ENCODE measurements around the gene PTN. TPM values are rescaled to one million over a fixed set of nuclear protein-coding genes. Genes with fewer than 3 reads are reported as not detected.

Gene PTN
- total and polyA plus RNA-seq, 10 of the 15 experiments (the other 5 are each of a cell fraction or from before 2014, with no cell fraction given), result 0.09 to 1.2 (median 0.13) TPM; not detected in 7

- FAIRE-seq (no peak), DNase-seq (ENCODE audit: low read depth, low spot score) (no peak), ATAC-seq (no peak)
- H4K20me1 ChIP-seq (ENCODE audit: control insufficient read depth, insufficient read depth), result no peaks in the 10 kb centered on the region
- intact Hi-C loops (cut with micrococcal nuclease; ENCODE audit: unreplicated experiment), result no loop called here
- in situ Hi-C loops (cut with MboI), result no loop called here
- ChIA-PET CTCF (interaction anchor here (0.7 kb wide), 1 partner anchor 54 kb away, joined by 3 read pairs; no protein-coding TSS in a partner anchor), SMC1A (ENCODE audit: uncharacterized antibody, unreplicated experiment) (interaction anchor here (0.7 kb wide), 1 partner anchor 9 kb away, joined by 3 read pairs; no protein-coding TSS in a partner anchor), RAD21 (ENCODE audit: unreplicated experiment) (no interaction called here), POLR2A (interaction anchor here (0.7 kb wide), 1 partner anchor 529 kb away, joined by 4 read pairs; no protein-coding TSS in a partner anchor)
- no peaks in the 10 kb centered on the region for H3K27me3 ChIP-seq (replicated peaks in 1 of 2; ENCODE audit: control insufficient read depth in 2 of 2, insufficient read depth in 2 of 2, low read length in 1 of 2)
- H3K4me1 ChIP-seq (ENCODE audit: control insufficient read depth, insufficient read depth, low read length), result no peaks in the 10 kb centered on the region
- no peak for TF ChIP-seq ZNF274 (IDR thresholded peaks at IDR 0.05; ENCODE audit: insufficient read depth, insufficient read length)
- TF ChIP-seq HDAC2 (IDR thresholded peaks at IDR 0.05), result no peak
- TF ChIP-seq, protein P1, sequence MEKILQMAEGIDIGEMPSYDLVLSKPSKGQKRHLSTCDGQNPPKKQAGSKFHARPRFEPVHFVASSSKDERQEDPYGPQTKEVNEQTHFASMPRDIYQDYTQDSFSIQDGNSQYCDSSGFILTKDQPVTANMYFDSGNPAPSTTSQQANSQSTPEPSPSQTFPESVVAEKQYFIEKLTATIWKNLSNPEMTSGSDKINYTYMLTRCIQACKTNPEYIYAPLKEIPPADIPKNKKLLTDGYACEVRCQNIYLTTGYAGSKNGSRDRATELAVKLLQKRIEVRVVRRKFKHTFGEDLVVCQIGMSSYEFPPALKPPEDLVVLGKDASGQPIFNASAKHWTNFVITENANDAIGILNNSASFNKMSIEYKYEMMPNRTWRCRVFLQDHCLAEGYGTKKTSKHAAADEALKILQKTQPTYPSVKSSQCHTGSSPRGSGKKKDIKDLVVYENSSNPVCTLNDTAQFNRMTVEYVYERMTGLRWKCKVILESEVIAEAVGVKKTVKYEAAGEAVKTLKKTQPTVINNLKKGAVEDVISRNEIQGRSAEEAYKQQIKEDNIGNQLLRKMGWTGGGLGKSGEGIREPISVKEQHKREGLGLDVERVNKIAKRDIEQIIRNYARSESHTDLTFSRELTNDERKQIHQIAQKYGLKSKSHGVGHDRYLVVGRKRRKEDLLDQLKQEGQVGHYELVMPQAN (conservative IDR thresholded peaks at IDR 0.05), result no peak
- TF ChIP-seq NFYB (IDR thresholded peaks at IDR 0.05; ENCODE audit: insufficient read depth, low read depth, low read length), result no peak
- TF ChIP-seq RBBP5 (conservative IDR thresholded peaks at IDR 0.05), result no peak
- no peak for TF ChIP-seq ZBED1 (IDR thresholded peaks at IDR 0.05; ENCODE audit: borderline replicate concordance)
- TF ChIP-seq, protein P2, sequence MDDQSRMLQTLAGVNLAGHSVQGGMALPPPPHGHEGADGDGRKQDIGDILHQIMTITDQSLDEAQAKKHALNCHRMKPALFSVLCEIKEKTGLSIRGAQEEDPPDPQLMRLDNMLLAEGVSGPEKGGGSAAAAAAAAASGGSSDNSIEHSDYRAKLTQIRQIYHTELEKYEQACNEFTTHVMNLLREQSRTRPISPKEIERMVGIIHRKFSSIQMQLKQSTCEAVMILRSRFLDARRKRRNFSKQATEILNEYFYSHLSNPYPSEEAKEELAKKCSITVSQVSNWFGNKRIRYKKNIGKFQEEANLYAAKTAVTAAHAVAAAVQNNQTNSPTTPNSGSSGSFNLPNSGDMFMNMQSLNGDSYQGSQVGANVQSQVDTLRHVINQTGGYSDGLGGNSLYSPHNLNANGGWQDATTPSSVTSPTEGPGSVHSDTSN (IDR thresholded peaks at IDR 0.05; ENCODE audit: insufficient replicate concordance, low read depth, low read length), result no peak
- no peak for TF ChIP-seq SREBF2 (IDR thresholded peaks at IDR 0.05; ENCODE audit: low read length)
- TF ChIP-seq, protein P3, sequence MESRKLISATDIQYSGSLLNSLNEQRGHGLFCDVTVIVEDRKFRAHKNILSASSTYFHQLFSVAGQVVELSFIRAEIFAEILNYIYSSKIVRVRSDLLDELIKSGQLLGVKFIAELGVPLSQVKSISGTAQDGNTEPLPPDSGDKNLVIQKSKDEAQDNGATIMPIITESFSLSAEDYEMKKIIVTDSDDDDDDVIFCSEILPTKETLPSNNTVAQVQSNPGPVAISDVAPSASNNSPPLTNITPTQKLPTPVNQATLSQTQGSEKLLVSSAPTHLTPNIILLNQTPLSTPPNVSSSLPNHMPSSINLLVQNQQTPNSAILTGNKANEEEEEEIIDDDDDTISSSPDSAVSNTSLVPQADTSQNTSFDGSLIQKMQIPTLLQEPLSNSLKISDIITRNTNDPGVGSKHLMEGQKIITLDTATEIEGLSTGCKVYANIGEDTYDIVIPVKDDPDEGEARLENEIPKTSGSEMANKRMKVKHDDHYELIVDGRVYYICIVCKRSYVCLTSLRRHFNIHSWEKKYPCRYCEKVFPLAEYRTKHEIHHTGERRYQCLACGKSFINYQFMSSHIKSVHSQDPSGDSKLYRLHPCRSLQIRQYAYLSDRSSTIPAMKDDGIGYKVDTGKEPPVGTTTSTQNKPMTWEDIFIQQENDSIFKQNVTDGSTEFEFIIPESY (IDR thresholded peaks at IDR 0.05), result no peak
- no peak for TF ChIP-seq KDM1A (IDR thresholded peaks at IDR 0.05; ENCODE audit: borderline replicate concordance)
- no peak for TF ChIP-seq POLR2AphosphoS2 (IDR thresholded peaks at IDR 0.05; ENCODE audit: low read depth, low read length)
- no peak for TF ChIP-seq RAD51 (IDR thresholded peaks at IDR 0.05)
- no peak for TF ChIP-seq SIX5 (IDR thresholded peaks at IDR 0.05; ENCODE audit: low read depth, low read length, severe bottlenecking)
- TF ChIP-seq CBFB (IDR thresholded peaks at IDR 0.05; ENCODE audit: low read depth), result no peak
- TF ChIP-seq ATF2 (IDR thresholded peaks at IDR 0.05; ENCODE audit: low read length), result no peak
- TF ChIP-seq STAT1 (conservative IDR thresholded peaks at IDR 0.05), result no peak
- TF ChIP-seq ETV6 (conservative IDR thresholded peaks at IDR 0.05 in 1 of 2, IDR thresholded peaks at IDR 0.05 in 1 of 2; ENCODE audit: borderline replicate concordance in 1 of 2, low read depth in 1 of 2), result no peak
- TF ChIP-seq NFIC (IDR thresholded peaks at IDR 0.05; ENCODE audit: low read depth, low read length), result no peak
- no peak for TF ChIP-seq CEBPB (IDR thresholded peaks at IDR 0.05; ENCODE audit: borderline replicate concordance in 1 of 2, low read depth in 2 of 2, low read length in 2 of 2)
- TF ChIP-seq MAX (IDR thresholded peaks at IDR 0.05; ENCODE audit: low read depth, low read length), result no peak
- no peaks in the 10 kb centered on the region for H3K36me3 ChIP-seq (ENCODE audit: control insufficient read depth in 2 of 2, insufficient read depth in 2 of 2, low read length in 1 of 2)
- no TSS peak for BruUV-seq (replicated peaks)
- H3K4me2 ChIP-seq (ENCODE audit: control insufficient read depth, insufficient read depth), result no peak overlapping the region
- H3K9me3 ChIP-seq (replicated peaks; ENCODE audit: control insufficient read depth, insufficient read depth, low read length), result no peaks in the 10 kb centered on the region
- H3K79me2 ChIP-seq (ENCODE audit: control insufficient read depth, insufficient read depth, low read length), result no peaks in the 10 kb centered on the region
- no peak overlapping the region for H3K9ac ChIP-seq (ENCODE audit: control insufficient read depth, insufficient read depth, low read length)
- H3K4me3 ChIP-seq, result no peak overlapping the region
- H2AFZ ChIP-seq (ENCODE audit: control insufficient read depth, low read depth, low read length), result no peak overlapping the region
- WGBS (ENCODE audit: insufficient coverage, insufficient replicate concordance, low lambda C conversion rate, missing lambda C conversion rate), result 0% methylated on average over 2 of the region's 2 CpGs
- H3K27ac ChIP-seq (ENCODE audit: control insufficient read depth, insufficient read depth), result no peak overlapping the region
Measured at GRCh38 chr7:137351941-137352340, 8.4 kb upstream of the PTN start.
